Left lung (tissue), 10 donors: ENCODE measurements around the gene PAK4. TPM values are rescaled to one million over a fixed set of nuclear protein-coding genes. Genes with fewer than 3 reads are reported as not detected.

ENCODE experiments used
- ATAC-seq: fragments of 200-7000 bp; cut with Tn5 transposase; one replicate; pipeline ENCODE4 v1.9.1; 2020; ENCODE audit warnings: moderate library complexity
- DNase-seq, 4 donors: peaks; one replicate each; pipeline ENCODE4 v3.0.0-alpha.2; 2013 to 2020
- H3K27ac ChIP-seq, 2 donors: fragments of 200-600 bp; sonication (generic) in 1 of 2; one replicate each; pipeline versions ENCODE4 v1.5.0 to v1.8.0; 2020 to 2021
- H3K27me3 ChIP-seq, 2 donors: fragments of 200-600 bp; sonication (generic) in 1 of 2; one replicate each; pipeline versions ENCODE4 v1.5.0 to v1.8.0; 2020 to 2021
- H3K36me3 ChIP-seq, 2 donors: fragments of 200-600 bp; sonication (generic) in 1 of 2; one replicate each; pipeline versions ENCODE4 v1.5.0 to v1.8.0; 2020 to 2021
- H3K4me1 ChIP-seq, 2 donors: fragments of 200-600 bp; one replicate each; pipeline ENCODE4 v1.8.0; 2021
- H3K4me3 ChIP-seq, 2 donors: fragments of 200-600 bp; sonication (generic) in 1 of 2; one replicate each; pipeline versions ENCODE4 v1.5.0 to v1.8.0; 2020 to 2021; ENCODE audit warnings: mild to moderate bottlenecking in 1 of 2
- H3K9me3 ChIP-seq, 2 donors: fragments of 200-600 bp; sonication (generic) in 1 of 2; one replicate each; pipeline versions ENCODE4 v1.5.0 to v1.8.0; 2020 to 2021
- CTCF ChIP-seq, 2 donors: fragments of 200-600 bp; sonication (generic) in 1 of 2; IDR thresholded peaks; one replicate each; pipeline versions ENCODE4 v1.5.0 to v1.8.0; 2021; ENCODE audit warnings: antibody characterized with exemption in 2 of 2
- intact Hi-C, 2 donors: fragments of 100-400 bp; cut with DNase I; formaldehyde crosslinking; loops; one replicate each; pipeline versions ENCODE4 v1.11.2 to v1.14.2; 2022
- polyA plus RNA-seq, 6 donors: library from polyadenylated mRNA; unstranded; fragments of 120-200 nt; gene quantifications; one replicate each; pipeline ENCODE4 v1.2.1, GENCODE V29; 2013; ENCODE audit not compliant: insufficient read length in 6 of 6
- total RNA-seq, 2 donors: library from RNA; stranded (reverse); fragmentation: NEBNext Ultra II Directional; extraction: Animal tissue kit (Norgen Biotek cat#: 25700); gene quantifications; one replicate each; pipeline ENCODE4 v1.2.1, GENCODE V29; 2021
- donor health status: DM: no; HTN: yes; CAD: no.
- donor health status: DM: no; HTN: no; CAD: no.

PAK4 gene
- total and polyA plus RNA-seq, 8 donors: 40.9 to 62.3 (median 50.0) TPM

GRCh38 chr19:39097299-39097698 lies 28.3 kb upstream of the PAK4 start:
- no peaks in the 10 kb centered on the region for H3K36me3 ChIP-seq
- ATAC-seq: no peak
- intact Hi-C loops: no loop called here
- DNase-seq: no peak
- TF ChIP-seq CTCF (IDR thresholded peaks at IDR 0.05): no peak
- no peak overlapping the region for H3K27ac ChIP-seq
- H3K4me3 ChIP-seq: no peak overlapping the region
- peaks cover 11 to 54% of the 10 kb centered on the region in 2 donors for H3K27me3 ChIP-seq
- no peaks in the 10 kb centered on the region for H3K4me1 ChIP-seq
- no peaks in the 10 kb centered on the region for H3K9me3 ChIP-seq

GRCh38 chr19:39097721-39098120 lies 27.9 kb upstream of the PAK4 start:
- no peak overlapping the region for H3K4me3 ChIP-seq
- TF ChIP-seq CTCF (IDR thresholded peaks at IDR 0.05): no peak
- no peaks in the 10 kb centered on the region for H3K36me3 ChIP-seq
- intact Hi-C loops: no loop called here
- DNase-seq (no peak), ATAC-seq (no peak)
- no peaks in the 10 kb centered on the region for H3K9me3 ChIP-seq
- H3K4me1 ChIP-seq: no peaks in the 10 kb centered on the region
- no peak overlapping the region for H3K27ac ChIP-seq
- peaks cover 11 to 52% of the 10 kb centered on the region in 2 donors for H3K27me3 ChIP-seq

GRCh38 chr19:39098365-39099269 lies 27.0 kb upstream of the PAK4 start:
- no peaks in the 10 kb centered on the region for H3K9me3 ChIP-seq
- no peaks in the 10 kb centered on the region for H3K36me3 ChIP-seq
- intact Hi-C loops: no loop called here
- H3K4me1 ChIP-seq: no peaks in the 10 kb centered on the region
- H3K27me3 ChIP-seq: peaks cover 11 to 43% of the 10 kb centered on the region in 2 donors
- ATAC-seq (no peak), DNase-seq (no peak)
- no peak for TF ChIP-seq CTCF (IDR thresholded peaks at IDR 0.05)
- no peak overlapping the region for H3K27ac ChIP-seq
- no peak overlapping the region for H3K4me3 ChIP-seq

- peaks cover 11 to 47% of the 10 kb centered on the region in 2 donors for H3K27me3 ChIP-seq
- no peaks in the 10 kb centered on the region for H3K36me3 ChIP-seq
- no peak for DNase-seq
- H3K9me3 ChIP-seq: no peaks in the 10 kb centered on the region
- no peak overlapping the region for H3K4me3 ChIP-seq
- no peak overlapping the region for H3K27ac ChIP-seq
- intact Hi-C loops: no loop called here
- no peak for ATAC-seq
- TF ChIP-seq CTCF (IDR thresholded peaks at IDR 0.05): no peak
- no peaks in the 10 kb centered on the region for H3K4me1 ChIP-seq
Measured at GRCh38 chr19:39099341-39099740, 26.2 kb upstream of the PAK4 start.

GRCh38 chr19:39100500-39101166 lies 25.0 kb upstream of the PAK4 start:
- no peaks in the 10 kb centered on the region for H3K9me3 ChIP-seq
- H3K36me3 ChIP-seq: no peaks in the 10 kb centered on the region
- no peaks in the 10 kb centered on the region for H3K4me1 ChIP-seq
- intact Hi-C loops: no loop called here
- DNase-seq (no peak), ATAC-seq (no peak)
- no peak overlapping the region for H3K27ac ChIP-seq
- H3K4me3 ChIP-seq: no peak overlapping the region
- TF ChIP-seq CTCF (IDR thresholded peaks at IDR 0.05): no peak
- H3K27me3 ChIP-seq: peaks cover 11 to 52% of the 10 kb centered on the region in 2 donors
